H9 (cell line): ENCODE results near the gene ANGPTL8. TPM values are rescaled to one million over a fixed set of nuclear protein-coding genes. Genes with fewer than 3 reads are reported as not detected.

Source experiments
- DNase-seq: peaks from one replicate; pipeline ENCODE4 v3.0.0-alpha.2; 2017
- H2AFZ ChIP-seq: one replicate; pipeline ENCODE4 v1.6.1; 2013; ENCODE audit warnings: mild to moderate bottlenecking, low read length, control low read depth, moderate library complexity
- H2AK5ac ChIP-seq: 2 replicates; pipeline ENCODE4 v1.6.1; 2013; ENCODE audit warnings: low read length, control low read depth, mixed read lengths; ENCODE audit not compliant: insufficient read length
- H2BK120ac ChIP-seq: one replicate; pipeline ENCODE4 v1.6.1; 2013; ENCODE audit warnings: low read depth, mild to moderate bottlenecking, low read length, control low read depth, inconsistent platforms; ENCODE audit not compliant: poor library complexity, severe bottlenecking
- H2BK12ac ChIP-seq: 2 replicates; pipeline ENCODE4 v1.6.1; 2013; ENCODE audit warnings: low read length, control low read depth, mixed read lengths, low read depth; ENCODE audit not compliant: insufficient read length
- H2BK15ac ChIP-seq: 2 replicates; pipeline ENCODE4 v1.6.1; 2013; ENCODE audit warnings: low read depth, low read length, control low read depth
- H2BK20ac ChIP-seq: one replicate; pipeline ENCODE4 v1.6.1; 2013; ENCODE audit warnings: low read depth, mild to moderate bottlenecking, low read length, control low read depth, inconsistent platforms; ENCODE audit not compliant: poor library complexity, severe bottlenecking
- H2BK5ac ChIP-seq: 2 replicates; pipeline ENCODE4 v1.6.1; 2013; ENCODE audit warnings: low read length, control low read depth, mixed read lengths; ENCODE audit not compliant: insufficient read length
- H3K14ac ChIP-seq: 2 replicates; pipeline ENCODE4 v1.6.1; 2013; ENCODE audit warnings: low read length, control low read depth; ENCODE audit not compliant: insufficient read depth
- H3K18ac ChIP-seq: 2 replicates; pipeline ENCODE4 v1.6.1; 2013; ENCODE audit warnings: low read depth, mild to moderate bottlenecking, mixed read lengths, low read length, control low read depth; ENCODE audit not compliant: insufficient read length
- H3K23ac ChIP-seq: 2 replicates; pipeline ENCODE4 v1.6.1; 2013; ENCODE audit warnings: low read length, control low read depth, mixed read lengths, low read depth; ENCODE audit not compliant: insufficient read length
- H3K23me2 ChIP-seq: 2 replicates; pipeline ENCODE4 v1.6.1; 2013; ENCODE audit warnings: low read depth, mild to moderate bottlenecking, mixed read lengths, low read length, control low read depth; ENCODE audit not compliant: insufficient read length, poor library complexity, severe bottlenecking
- H3K27ac ChIP-seq: 2 replicates; pipeline ENCODE4 v1.5.1; 2013; ENCODE audit warnings: low read length, control low read depth, mixed read lengths, low read depth; ENCODE audit not compliant: insufficient read length
- H3K27me3 ChIP-seq: 2 replicates; pipeline ENCODE4 v1.6.1; 2013; ENCODE audit warnings: low read length, control low read depth, inconsistent platforms; ENCODE audit not compliant: insufficient read depth
- H3K4ac ChIP-seq: 2 replicates; pipeline ENCODE4 v1.6.1; 2013; ENCODE audit warnings: low read depth, mild to moderate bottlenecking, control low read depth, inconsistent platforms, low read length, moderate library complexity
- H3K4me1 ChIP-seq: 2 replicates; pipeline ENCODE4 v1.6.1; 2013; ENCODE audit warnings: low read length, control low read depth, inconsistent platforms; ENCODE audit not compliant: insufficient read depth
- H3K4me2 ChIP-seq: 2 replicates; pipeline ENCODE4 v1.6.1; 2013; ENCODE audit warnings: low read length, control low read depth, mixed read lengths; ENCODE audit not compliant: insufficient read length, insufficient read depth
- H3K56ac ChIP-seq: 2 replicates; pipeline ENCODE4 v1.6.1; 2013; ENCODE audit warnings: low read depth, mild to moderate bottlenecking, mixed read lengths, low read length, control low read depth; ENCODE audit not compliant: insufficient read length
- H3K79me1 ChIP-seq: 2 replicates; pipeline ENCODE4 v1.6.1; 2013; ENCODE audit warnings: low read depth, mild to moderate bottlenecking, moderate library complexity, low read length, control low read depth, inconsistent platforms; ENCODE audit not compliant: insufficient read depth, poor library complexity, severe bottlenecking
- H3K79me2 ChIP-seq: 2 replicates; pipeline ENCODE4 v1.6.1; 2013; ENCODE audit warnings: low read length, control low read depth, inconsistent platforms; ENCODE audit not compliant: insufficient read depth
- H3K9ac ChIP-seq: 2 replicates; pipeline ENCODE4 v1.6.1; 2013; ENCODE audit warnings: low read length, control low read depth, mixed read lengths; ENCODE audit not compliant: insufficient read length; ENCODE audit errors: extremely low read depth
- H3K9me3 ChIP-seq: one replicate; pipeline ENCODE4 v1.6.1; 2013; ENCODE audit warnings: low read depth, low read length, inconsistent platforms; ENCODE audit not compliant: control insufficient read depth
- H3T11ph ChIP-seq: one replicate; pipeline ENCODE4 v1.6.1; 2013; ENCODE audit warnings: mild to moderate bottlenecking, low read length, control low read depth, inconsistent platforms
- H4K20me1 ChIP-seq: one replicate; pipeline ENCODE4 v1.6.1; 2013; ENCODE audit not compliant: control insufficient read depth, insufficient read length, insufficient read depth
- H4K5ac ChIP-seq: 2 replicates; pipeline ENCODE4 v1.6.1; 2013; ENCODE audit warnings: low read depth, mild to moderate bottlenecking, mixed read lengths, low read length, control low read depth; ENCODE audit not compliant: insufficient read length
- H4K8ac ChIP-seq: replicated peaks from 2 replicates; pipeline ENCODE4 v1.6.1; 2013; ENCODE audit warnings: low read length, control low read depth, mixed read lengths, low read depth; ENCODE audit not compliant: insufficient read length
- H4K91ac ChIP-seq: 2 replicates; pipeline ENCODE4 v1.6.1; 2013; ENCODE audit warnings: low read depth, mild to moderate bottlenecking, moderate library complexity, mixed read lengths, low read length, control low read depth; ENCODE audit not compliant: insufficient read length
- H3K27ac Mint-ChIP-seq, 3 experiments: 2 replicates in 2 of 3; 3 replicates in 1 of 3; pipeline ENCODE4 v1.8.0; 2020 to 2021; ENCODE audit warnings: mixed read lengths in 3 of 3, mild to moderate bottlenecking in 1 of 3, moderate library complexity in 1 of 3
- H3K27me3 Mint-ChIP-seq: 2 replicates; pipeline ENCODE4 v1.8.0; 2021; ENCODE audit warnings: low read depth, mild to moderate bottlenecking, moderate library complexity, mixed read lengths
- H3K36me3 Mint-ChIP-seq, 3 experiments: 2 replicates in 2 of 3; 3 replicates in 1 of 3; pipeline ENCODE4 v1.8.0; 2020 to 2021; ENCODE audit warnings: low read depth in 3 of 3, mixed read lengths in 3 of 3; ENCODE audit not compliant: insufficient read depth in 1 of 3
- H3K4me1 Mint-ChIP-seq, 2 experiments: 2 replicates each; pipeline ENCODE4 v1.8.0; 2020; ENCODE audit warnings: mixed read lengths in 2 of 2
- H3K4me3 Mint-ChIP-seq, 2 experiments: 2 replicates in 1 of 2; 3 replicates in 1 of 2; pipeline ENCODE4 v1.8.0; 2020 to 2021; ENCODE audit warnings: mild to moderate bottlenecking in 2 of 2, mixed read lengths in 2 of 2, moderate library complexity in 1 of 2
- H3K9me3 Mint-ChIP-seq, 2 experiments: 2 replicates in 1 of 2; 3 replicates in 1 of 2; pipeline ENCODE4 v1.8.0; 2020; ENCODE audit warnings: mild to moderate bottlenecking in 2 of 2, mixed read lengths in 2 of 2, moderate library complexity in 1 of 2
- CTCF ChIP-seq: fragments of 200-600 bp; sonication (generic); conservative IDR thresholded peaks from 3 replicates; pipeline ENCODE4 v1.8.0; 2021; ENCODE audit warnings: antibody characterized with exemption, mild to moderate bottlenecking
- WGBS: extraction: QIAGEN DNeasy Blood & Tissue Kit; methylation state at CpG from one replicate; pipeline ENCODE4 v1.1.7; 2013; ENCODE audit warnings: missing lambda C conversion rate, low lambda C conversion rate, mixed read lengths; ENCODE audit not compliant: insufficient read length; ENCODE audit errors: extremely low coverage; 5-methylcytosine and 5-hydroxymethylcytosine counted together
- total RNA-seq: library from RNA; stranded (reverse); gene quantifications from 2 replicates; pipeline ENCODE4 v1.2.1, GENCODE V29; 2021

ANGPTL8 gene
- total RNA-seq, 1 experiment from 2014 or later, result not detected

DNA sequence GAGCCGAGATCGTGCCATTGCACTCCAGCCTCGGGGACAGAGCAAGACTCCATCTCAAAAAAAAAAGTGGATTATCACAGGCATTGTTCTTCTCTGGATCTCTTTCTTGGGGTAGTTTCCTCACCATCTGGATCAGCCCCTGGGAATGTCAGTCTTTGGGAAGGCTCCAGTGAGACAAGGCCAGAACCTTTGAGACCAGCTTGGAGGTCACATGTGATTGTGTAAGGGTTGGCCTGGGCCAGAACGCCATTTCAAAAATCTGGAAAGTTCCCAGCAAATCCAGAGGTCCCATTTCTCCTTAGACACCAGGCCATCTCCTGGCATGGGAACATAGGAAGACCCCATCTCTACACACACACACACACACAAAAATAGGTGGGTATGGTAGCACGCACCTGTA, 14.2 kb upstream of the ANGPTL8 start:
- Histone ChIP-seq H2BK120ac (no peak overlapping the region), H4K5ac (no peak overlapping the region), H3T11ph (no peak overlapping the region), H3K4me2 (no peak overlapping the region), H4K8ac (no peak overlapping the region), H3K4me1 (no peaks in the 10 kb centered on the region), H3K56ac (no peak overlapping the region), H4K20me1 (no peaks in the 10 kb centered on the region), H2BK12ac (no peak overlapping the region), H3K9me3 (peaks cover 6% of the 10 kb centered on the region), H3K14ac (no peak overlapping the region), H3K27ac (no peak overlapping the region), H2BK15ac (no peak overlapping the region), H3K9ac (no peak overlapping the region), H2BK20ac (no peak overlapping the region), H2BK5ac (no peak overlapping the region), H4K91ac (no peak overlapping the region), H3K79me2 (no peaks in the 10 kb centered on the region), H3K23me2 (no peaks in the 10 kb centered on the region), H3K27me3 (no peaks in the 10 kb centered on the region), H2AFZ (no peak overlapping the region), H3K79me1 (no peaks in the 10 kb centered on the region), H3K23ac (no peak overlapping the region), H3K18ac (no peak overlapping the region), H2AK5ac (no peak overlapping the region), H3K4ac (no peak overlapping the region)
- H3K4me3 Mint-ChIP-seq, result no peak overlapping the region
- DNase-seq, result no peak
- WGBS, result no CpG with 5 or more reads among the region's 5 CpGs
- TF ChIP-seq CTCF, result no peak
- peaks cover 2 to 10% of the 10 kb centered on the region in 2 experiments; a peak in 3 of 4 replicates for H3K4me1 Mint-ChIP-seq
- peaks cover 30 to 48% (median 48%) of the 10 kb centered on the region in 3 experiments for H3K36me3 Mint-ChIP-seq
- no peak overlapping the region for H3K27ac Mint-ChIP-seq
- no peaks in the 10 kb centered on the region for H3K27me3 Mint-ChIP-seq
- H3K9me3 Mint-ChIP-seq, result peaks cover 16% of the 10 kb centered on the region in 2 experiments
